Measurements from ENCODE around the gene PER1.
"Not testable (repeated sequence)": the region's sequence is repeated elsewhere in the genome, so short reads cannot be mapped to it uniquely, and the experiment has no call there.

The PER1 gene
- 1.1 to 15.8 (median 9.0) reads per million in 18 experiments for total RNA-seq

GRCh38 chr17:8152112-8152775 is at the start of gene PER1:
TSS of gene PER1 (minus strand) at chr17:8152404. CDS start at chr17:8150706, 1,698 bp downstream.
- peak; percentile 94 to 95 for DNase-seq

- peak; percentile 87 to 89 for DNase-seq
These were observed 40.0 kb upstream of the PER1 start for GRCh38 chr17:8192070-8192815.

GRCh38 chr17:8190506-8190905 is 38.3 kb upstream of the PER1 start:
- DNase-seq: no peak

- DNase-seq: peak; percentile 97 to 98
These were observed 37.7 kb upstream of the PER1 start, which contains the start of gene BORCS6 for GRCh38 chr17:8189711-8190477. TSS of gene BORCS6 (minus strand) at chr17:8190180. CDS start at chr17:8190140, 40 bp downstream.

- peak in 1 of 2 donors; percentile 14 for DNase-seq
These were observed 37.0 kb upstream of the PER1 start for GRCh38 chr17:8189041-8189710.

GRCh38 chr17:8188263-8188839 is 36.1 kb upstream of the PER1 start:
- no peak for DNase-seq

- DNase-seq: peak; percentile 97 to 98
These were observed 35.5 kb upstream of the PER1 start for GRCh38 chr17:8187517-8188262.

- DNase-seq: peak; percentile 89 to 91
These were observed 34.7 kb upstream of the PER1 start for GRCh38 chr17:8186787-8187516.

GRCh38 chr17:8186446-8186786 is 34.2 kb upstream of the PER1 start:
- no peak for DNase-seq

- DNase-seq: peak; percentile 78 to 81
These were observed 33.6 kb upstream of the PER1 start for GRCh38 chr17:8185582-8186445.

GRCh38 chr17:8176998-8177731 is 25.0 kb upstream of the PER1 start:
- DNase-seq: no peak

GRCh38 chr17:8176197-8176940 is 24.2 kb upstream of the PER1 start, which contains the start of gene TMEM107:
TSS of gene TMEM107 (minus strand) at chr17:8176380. CDS start at chr17:8176286, 94 bp downstream.
- peak; percentile 84 to 91 for DNase-seq

GRCh38 chr17:8175795-8176196 is 23.6 kb upstream of the PER1 start:
- DNase-seq: peak; percentile 11 to 48

GRCh38 chr17:8173871-8174322 is 21.7 kb upstream of the PER1 start:
- DNase-seq: no peak

GRCh38 chr17:8173056-8173870 is 21.1 kb upstream of the PER1 start:
- peak; percentile 94 to 98 for DNase-seq

GRCh38 chr17:8170186-8170585 is 18.0 kb upstream of the PER1 start:
- DNase-seq: not testable (repeated sequence)

GRCh38 chr17:8167526-8167925 is 15.3 kb upstream of the PER1 start:
- DNase-seq: no peak
